ENCODE measurements around the gene MGAM2. TPM values are rescaled to one million over a fixed set of nuclear protein-coding genes. Genes with fewer than 3 reads are reported as not detected.

The MGAM2 gene
- total RNA-seq, 1 donor from 2014 or later, result not detected

- H3K27ac Mint-ChIP-seq, result no peak overlapping the region
- no peak for DNase-seq (ENCODE audit: low spot score)
- H3K27me3 Mint-ChIP-seq (ENCODE audit: insufficient read depth), result no peaks in the 10 kb centered on the region
- H3K36me3 Mint-ChIP-seq (ENCODE audit: low read depth), result no peaks in the 10 kb centered on the region
- intact Hi-C loops (cut with micrococcal nuclease), result no loop called here
- no peaks in the 10 kb centered on the region for H3K9me3 Mint-ChIP-seq
- H3K4me1 Mint-ChIP-seq (ENCODE audit: low read depth), result no peaks in the 10 kb centered on the region
- no peak overlapping the region for H3K4me3 Mint-ChIP-seq
These were observed 20.1 kb downstream of the MGAM2 start for GRCh38 chr7:142131439-142132185.

DNA sequence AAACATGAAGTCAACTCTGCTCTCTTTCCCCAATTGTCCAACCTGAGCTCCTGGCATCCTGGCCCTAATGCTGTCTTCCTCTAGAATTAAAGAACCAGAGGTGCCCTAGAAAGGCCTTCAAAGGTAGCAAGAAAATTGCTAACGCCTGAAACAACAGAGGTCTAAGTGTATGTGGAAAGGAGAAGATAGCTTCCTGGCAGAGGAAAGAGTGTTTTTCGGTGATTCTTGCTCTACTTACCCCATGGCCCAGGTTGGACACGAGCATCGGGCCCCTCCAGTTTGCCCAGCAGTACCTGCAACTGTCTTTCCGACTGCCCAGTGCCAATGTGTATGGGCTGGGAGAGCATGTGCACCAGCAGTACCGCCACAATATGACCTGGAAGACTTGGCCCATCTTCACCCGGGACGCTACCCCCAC, 22.2 kb downstream of the MGAM2 start:
- no peaks in the 10 kb centered on the region for H3K27me3 Mint-ChIP-seq (ENCODE audit: insufficient read depth)
- no peak overlapping the region for H3K4me3 Mint-ChIP-seq
- H3K36me3 Mint-ChIP-seq (ENCODE audit: low read depth), result no peaks in the 10 kb centered on the region
- no peak overlapping the region for H3K27ac Mint-ChIP-seq
- no peak for DNase-seq (ENCODE audit: low spot score)
- no peaks in the 10 kb centered on the region for H3K4me1 Mint-ChIP-seq (ENCODE audit: low read depth)
- H3K9me3 Mint-ChIP-seq, result no peaks in the 10 kb centered on the region
- intact Hi-C loops (cut with micrococcal nuclease), result no loop called here

DNA sequence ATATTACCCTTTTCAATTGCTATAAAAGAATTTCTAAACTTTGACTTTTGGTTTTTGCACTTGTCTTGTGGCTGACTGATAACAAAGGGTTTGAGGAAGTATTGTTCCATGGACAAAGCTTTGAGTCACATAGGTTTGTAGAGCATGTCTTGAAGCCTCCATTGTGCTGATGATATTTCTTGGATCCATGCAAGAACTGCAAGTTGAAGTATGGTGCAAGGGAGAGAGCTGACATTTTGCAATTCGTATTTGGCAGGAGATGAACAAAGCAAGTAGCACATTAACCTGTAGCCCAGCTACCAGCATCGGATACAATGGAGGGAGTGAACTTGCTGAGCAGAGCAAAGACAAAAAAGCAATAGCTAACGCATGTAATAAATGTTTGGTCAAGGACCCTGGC, 23.4 kb downstream of the MGAM2 start:
- Mint-ChIP-seq H3K27me3 (ENCODE audit: insufficient read depth) (no peaks in the 10 kb centered on the region), H3K4me1 (ENCODE audit: low read depth) (no peaks in the 10 kb centered on the region), H3K36me3 (ENCODE audit: low read depth) (no peaks in the 10 kb centered on the region), H3K9me3 (no peaks in the 10 kb centered on the region), H3K27ac (no peak overlapping the region), H3K4me3 (no peak overlapping the region)
- intact Hi-C loops (cut with micrococcal nuclease), result no loop called here
- no peak for DNase-seq (ENCODE audit: low spot score)

DNA sequence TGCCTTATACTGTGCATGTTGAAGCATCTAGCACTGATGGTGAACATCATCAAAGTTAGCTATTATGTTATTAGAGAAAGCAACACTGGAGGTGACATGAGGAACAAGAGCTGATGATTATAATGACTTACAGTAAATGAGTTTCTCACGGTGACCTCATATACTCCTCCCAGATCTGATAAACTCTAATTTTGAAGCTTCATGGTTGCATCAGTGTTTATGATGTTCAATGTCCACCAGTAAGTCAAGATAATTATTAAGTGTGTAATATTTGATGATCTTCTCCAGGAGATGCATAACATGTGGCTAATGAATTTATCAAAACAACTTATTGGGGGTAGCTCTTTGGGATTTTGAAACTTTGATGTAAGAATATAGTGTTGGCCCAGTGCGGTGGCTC, 27.5 kb downstream of the MGAM2 start:
- H3K36me3 Mint-ChIP-seq (ENCODE audit: low read depth), result no peaks in the 10 kb centered on the region

GRCh38 chr7:142139597-142140400, 28.3 kb downstream of the MGAM2 start:
- Mint-ChIP-seq H3K36me3 (ENCODE audit: low read depth) (no peaks in the 10 kb centered on the region), H3K9me3 (no peaks in the 10 kb centered on the region), H3K27me3 (ENCODE audit: insufficient read depth) (no peaks in the 10 kb centered on the region), H3K4me3 (no peak overlapping the region), H3K4me1 (ENCODE audit: low read depth) (no peaks in the 10 kb centered on the region), H3K27ac (no peak overlapping the region)
- DNase-seq (ENCODE audit: low spot score), result no peak
- intact Hi-C loops (cut with micrococcal nuclease), result no loop called here

More for the DNA sequence above, 27.5 kb downstream of the MGAM2 start:
- no peak overlapping the region for H3K4me3 Mint-ChIP-seq
- H3K9me3 Mint-ChIP-seq, result no peaks in the 10 kb centered on the region
- no peaks in the 10 kb centered on the region for H3K27me3 Mint-ChIP-seq (ENCODE audit: insufficient read depth)
- no peak for DNase-seq (ENCODE audit: low spot score)
- intact Hi-C loops (cut with micrococcal nuclease), result no loop called here
- no peaks in the 10 kb centered on the region for H3K4me1 Mint-ChIP-seq (ENCODE audit: low read depth)
- no peak overlapping the region for H3K27ac Mint-ChIP-seq

DNA sequence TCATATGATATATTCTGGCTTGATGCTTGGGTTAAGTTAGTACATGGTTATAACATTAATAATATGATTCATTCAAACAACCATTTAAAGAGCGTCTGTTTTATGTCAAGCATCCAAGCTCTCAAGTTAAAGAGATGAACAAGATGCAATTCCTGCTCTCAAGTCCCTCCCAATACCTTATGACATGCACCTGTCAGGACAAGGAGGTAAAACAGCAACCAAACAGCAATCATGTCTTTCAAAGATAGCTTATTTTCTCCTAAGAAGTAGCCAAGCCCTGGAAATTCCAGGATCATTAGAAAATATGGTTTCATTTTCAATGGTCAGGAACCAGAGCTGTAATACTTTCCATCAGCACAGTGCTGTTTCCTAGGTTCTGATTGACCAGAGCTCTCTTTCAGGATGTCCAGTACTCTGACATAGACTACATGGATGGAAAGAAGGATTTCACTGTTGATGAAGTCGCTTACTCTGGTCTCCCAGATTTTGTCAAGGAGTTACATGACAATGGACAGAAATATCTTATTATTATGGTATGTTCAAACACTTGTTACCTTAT, 29.0 kb downstream of the MGAM2 start:
- no peak overlapping the region for H3K27ac Mint-ChIP-seq
- no peaks in the 10 kb centered on the region for H3K36me3 Mint-ChIP-seq (ENCODE audit: low read depth)
- H3K9me3 Mint-ChIP-seq, result no peaks in the 10 kb centered on the region
- DNase-seq (ENCODE audit: low spot score), result no peak
- no peaks in the 10 kb centered on the region for H3K4me1 Mint-ChIP-seq (ENCODE audit: low read depth)
- intact Hi-C loops (cut with micrococcal nuclease), result no loop called here
- H3K27me3 Mint-ChIP-seq (ENCODE audit: insufficient read depth), result no peaks in the 10 kb centered on the region
- no peak overlapping the region for H3K4me3 Mint-ChIP-seq

GRCh38 chr7:142142702-142143101, 31.2 kb downstream of the MGAM2 start:
- no peak for DNase-seq (ENCODE audit: low spot score)
- no peak overlapping the region for H3K27ac Mint-ChIP-seq
- H3K9me3 Mint-ChIP-seq, result no peaks in the 10 kb centered on the region
- no peaks in the 10 kb centered on the region for H3K4me1 Mint-ChIP-seq (ENCODE audit: low read depth)
- H3K27me3 Mint-ChIP-seq (ENCODE audit: insufficient read depth), result no peaks in the 10 kb centered on the region
- no peaks in the 10 kb centered on the region for H3K36me3 Mint-ChIP-seq (ENCODE audit: low read depth)
- no peak overlapping the region for H3K4me3 Mint-ChIP-seq
- intact Hi-C loops (cut with micrococcal nuclease), result no loop called here

GRCh38 chr7:142146124-142146523, 34.6 kb downstream of the MGAM2 start:
- H3K27ac Mint-ChIP-seq, result no peak overlapping the region
- H3K9me3 Mint-ChIP-seq, result no peaks in the 10 kb centered on the region
- no peak overlapping the region for H3K4me3 Mint-ChIP-seq
- no peak for DNase-seq (ENCODE audit: low spot score)
- H3K27me3 Mint-ChIP-seq (ENCODE audit: insufficient read depth), result no peaks in the 10 kb centered on the region
- no peaks in the 10 kb centered on the region for H3K36me3 Mint-ChIP-seq (ENCODE audit: low read depth)
- intact Hi-C loops (cut with micrococcal nuclease), result no loop called here
- H3K4me1 Mint-ChIP-seq (ENCODE audit: low read depth), result no peaks in the 10 kb centered on the region

DNA sequence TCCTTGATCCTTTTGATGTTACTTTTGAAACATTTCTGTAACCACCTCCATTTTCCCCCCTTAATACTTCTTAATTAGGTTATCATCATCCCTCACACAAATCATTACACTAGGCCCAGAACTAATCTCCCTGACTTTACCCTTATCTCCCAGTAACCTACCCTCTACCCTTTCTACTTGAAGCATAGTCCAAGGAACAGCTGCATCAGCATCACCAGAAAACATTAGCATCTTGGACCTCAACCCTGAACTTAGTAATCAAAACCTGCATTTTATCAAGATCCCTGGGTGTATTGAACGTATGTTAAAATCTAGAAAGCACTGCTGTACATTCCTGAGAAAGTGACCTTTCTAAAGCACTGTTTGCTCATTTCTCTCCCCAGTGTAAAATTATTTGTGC, 38.8 kb downstream of the MGAM2 start:
- intact Hi-C loops (cut with micrococcal nuclease), result no loop called here
- H3K36me3 Mint-ChIP-seq (ENCODE audit: low read depth), result no peaks in the 10 kb centered on the region
- no peak overlapping the region for H3K27ac Mint-ChIP-seq

DNA sequence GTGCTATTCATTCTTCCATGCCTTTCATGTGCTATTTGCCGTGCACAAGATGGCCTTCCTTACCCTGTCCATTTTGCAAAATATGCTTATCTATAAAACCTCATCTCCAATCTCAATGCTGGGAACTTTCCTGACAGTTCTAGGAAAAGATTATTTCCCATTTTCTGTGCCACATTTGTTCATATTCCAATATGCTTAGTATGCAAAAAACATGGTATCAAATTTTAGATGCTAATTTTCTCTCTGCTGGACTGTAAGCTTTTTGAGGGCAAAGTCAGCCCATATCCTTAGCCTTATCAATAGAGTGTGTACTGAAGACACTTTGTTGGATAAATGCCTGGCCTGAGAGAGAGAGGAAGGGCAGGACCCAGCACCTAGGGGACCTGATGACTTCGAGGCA, 39.4 kb downstream of the MGAM2 start:
- no peak for DNase-seq (ENCODE audit: low spot score)
- intact Hi-C loops (cut with micrococcal nuclease), result no loop called here
- H3K4me1 Mint-ChIP-seq (ENCODE audit: low read depth), result no peaks in the 10 kb centered on the region
- no peaks in the 10 kb centered on the region for H3K27me3 Mint-ChIP-seq (ENCODE audit: insufficient read depth)
- no peak overlapping the region for H3K4me3 Mint-ChIP-seq
- H3K36me3 Mint-ChIP-seq (ENCODE audit: low read depth), result no peaks in the 10 kb centered on the region
- H3K27ac Mint-ChIP-seq, result no peak overlapping the region
- no peaks in the 10 kb centered on the region for H3K9me3 Mint-ChIP-seq

More for the DNA sequence above, 38.8 kb downstream of the MGAM2 start:
- H3K4me3 Mint-ChIP-seq, result no peak overlapping the region
- no peak for DNase-seq (ENCODE audit: low spot score)
- no peaks in the 10 kb centered on the region for H3K4me1 Mint-ChIP-seq (ENCODE audit: low read depth)
- H3K9me3 Mint-ChIP-seq, result no peaks in the 10 kb centered on the region
- H3K27me3 Mint-ChIP-seq (ENCODE audit: insufficient read depth), result no peaks in the 10 kb centered on the region

DNA sequence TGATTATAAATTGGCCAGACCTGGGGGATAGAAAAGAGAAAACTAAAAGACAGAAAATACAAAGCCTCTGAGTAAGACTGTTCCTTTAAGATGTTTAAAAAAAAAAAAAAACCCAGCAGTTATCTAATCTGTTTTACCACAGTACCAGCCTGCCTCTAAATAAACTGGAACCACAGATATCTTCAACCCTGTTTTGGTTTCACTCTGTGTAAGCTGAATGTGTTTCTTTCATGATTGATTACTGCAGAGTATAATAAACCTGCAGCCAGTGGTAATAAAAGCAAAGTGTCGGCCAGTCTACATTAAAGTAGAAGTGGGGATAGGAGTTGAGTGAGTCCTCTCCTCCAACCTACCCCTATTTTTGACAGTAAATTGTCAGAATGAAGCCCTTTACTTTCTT, 40.6 kb downstream of the MGAM2 start:
- no peaks in the 10 kb centered on the region for H3K36me3 Mint-ChIP-seq (ENCODE audit: low read depth)
- H3K4me3 Mint-ChIP-seq, result no peak overlapping the region
- no peaks in the 10 kb centered on the region for H3K4me1 Mint-ChIP-seq (ENCODE audit: low read depth)
- DNase-seq (ENCODE audit: low spot score), result no peak
- intact Hi-C loops (cut with micrococcal nuclease), result no loop called here
- no peak overlapping the region for H3K27ac Mint-ChIP-seq
- no peaks in the 10 kb centered on the region for H3K27me3 Mint-ChIP-seq (ENCODE audit: insufficient read depth)
- H3K9me3 Mint-ChIP-seq, result no peaks in the 10 kb centered on the region

- H3K27ac Mint-ChIP-seq, result no peak overlapping the region
- H3K4me3 Mint-ChIP-seq, result no peak overlapping the region
- no peaks in the 10 kb centered on the region for H3K36me3 Mint-ChIP-seq (ENCODE audit: low read depth)
- no peaks in the 10 kb centered on the region for H3K9me3 Mint-ChIP-seq
- intact Hi-C loops (cut with micrococcal nuclease), result no loop called here
- no peaks in the 10 kb centered on the region for H3K4me1 Mint-ChIP-seq (ENCODE audit: low read depth)
- no peaks in the 10 kb centered on the region for H3K27me3 Mint-ChIP-seq (ENCODE audit: insufficient read depth)
- no peak for DNase-seq (ENCODE audit: low spot score)
These were observed 41.9 kb downstream of the MGAM2 start for GRCh38 chr7:142153400-142153799.

DNA sequence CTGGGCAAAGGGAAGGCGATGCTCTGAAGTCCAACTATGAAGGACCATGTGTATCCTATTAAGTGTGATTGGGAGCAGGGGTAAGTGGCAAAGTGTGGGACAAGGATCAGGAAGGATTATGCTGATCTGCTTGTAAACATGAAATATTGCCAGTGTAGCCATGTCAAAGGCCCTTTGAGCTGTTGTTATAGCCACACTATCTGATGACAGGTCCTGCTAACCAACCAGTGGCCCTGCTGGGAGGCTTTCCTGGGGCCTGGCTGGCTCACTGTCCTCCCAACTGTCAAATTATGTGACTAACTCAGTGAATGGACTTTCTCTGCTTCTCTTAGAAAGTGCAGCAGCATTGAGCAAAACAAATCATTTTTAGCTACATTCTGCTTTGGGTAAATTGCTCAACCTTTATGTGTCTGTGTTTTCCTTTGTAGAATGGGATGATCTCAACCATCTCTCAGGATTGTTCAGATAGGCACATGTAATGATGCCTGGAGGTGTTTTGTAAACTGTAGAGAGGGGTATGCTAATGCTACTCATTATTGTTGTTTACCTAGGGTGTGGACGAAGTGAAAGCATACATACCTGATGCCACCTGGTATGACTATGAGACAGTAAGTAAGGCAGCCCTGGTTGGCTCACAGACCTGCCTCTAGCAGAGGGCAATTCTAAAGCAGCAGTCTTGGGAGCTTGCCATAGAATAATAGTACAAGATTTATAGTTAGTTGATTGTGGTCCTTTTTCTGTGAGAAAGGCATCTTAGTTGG, 47.4 kb downstream of the MGAM2 start:
- no peak for DNase-seq (ENCODE audit: low spot score)
- Mint-ChIP-seq H3K36me3 (ENCODE audit: low read depth) (no peaks in the 10 kb centered on the region), H3K27ac (no peak overlapping the region), H3K4me3 (no peak overlapping the region), H3K4me1 (ENCODE audit: low read depth) (no peaks in the 10 kb centered on the region), H3K9me3 (no peaks in the 10 kb centered on the region), H3K27me3 (ENCODE audit: insufficient read depth) (no peaks in the 10 kb centered on the region)
- intact Hi-C loops (cut with micrococcal nuclease), result no loop called here
